Neural progenitor cell (in vitro differentiated cells): ENCODE data around the gene SPDYE3.

Experiments used
- EZH2 ChIP-seq: fragments of 200-600 bp; sonication (generic); IDR thresholded peaks from 2 replicates; pipeline ENCODE4 v1.6.1; 2017; ENCODE audit warnings: antibody characterized with exemption, mild to moderate bottlenecking, moderate library complexity
- EZH2phosphoT487 ChIP-seq: fragments of 200-600 bp; sonication (generic); IDR thresholded peaks from 2 replicates; pipeline ENCODE4 v1.6.1; 2017; ENCODE audit warnings: antibody characterized with exemption
- TF ChIP-seq, protein P1 (sequence below): fragments of 200-600 bp; sonication (generic); IDR thresholded peaks from 2 replicates; pipeline ENCODE4 v1.5.1; 2017; ENCODE audit warnings: antibody characterized with exemption, mild to moderate bottlenecking

DNA sequence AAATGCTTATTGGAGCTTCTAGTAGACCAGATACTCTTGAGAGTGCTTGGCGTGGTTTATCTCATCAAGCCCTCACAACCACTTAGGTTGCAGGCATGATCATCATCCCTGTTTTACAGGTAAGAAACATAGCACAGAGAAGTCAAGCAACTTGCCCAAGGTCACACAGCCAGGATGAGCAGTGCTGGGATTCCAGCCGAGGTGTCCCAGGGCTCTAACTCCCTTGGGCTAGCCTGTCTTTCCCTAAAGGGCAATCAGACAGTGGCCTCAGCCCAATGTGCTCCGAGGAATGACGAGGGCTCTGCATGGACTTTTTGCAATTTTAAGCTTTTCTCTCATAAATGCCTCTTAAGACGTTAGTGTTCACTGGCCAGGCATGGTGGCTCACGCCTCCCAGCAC lies 39.9 kb upstream of the SPDYE3 start:
- TF ChIP-seq, protein P1, sequence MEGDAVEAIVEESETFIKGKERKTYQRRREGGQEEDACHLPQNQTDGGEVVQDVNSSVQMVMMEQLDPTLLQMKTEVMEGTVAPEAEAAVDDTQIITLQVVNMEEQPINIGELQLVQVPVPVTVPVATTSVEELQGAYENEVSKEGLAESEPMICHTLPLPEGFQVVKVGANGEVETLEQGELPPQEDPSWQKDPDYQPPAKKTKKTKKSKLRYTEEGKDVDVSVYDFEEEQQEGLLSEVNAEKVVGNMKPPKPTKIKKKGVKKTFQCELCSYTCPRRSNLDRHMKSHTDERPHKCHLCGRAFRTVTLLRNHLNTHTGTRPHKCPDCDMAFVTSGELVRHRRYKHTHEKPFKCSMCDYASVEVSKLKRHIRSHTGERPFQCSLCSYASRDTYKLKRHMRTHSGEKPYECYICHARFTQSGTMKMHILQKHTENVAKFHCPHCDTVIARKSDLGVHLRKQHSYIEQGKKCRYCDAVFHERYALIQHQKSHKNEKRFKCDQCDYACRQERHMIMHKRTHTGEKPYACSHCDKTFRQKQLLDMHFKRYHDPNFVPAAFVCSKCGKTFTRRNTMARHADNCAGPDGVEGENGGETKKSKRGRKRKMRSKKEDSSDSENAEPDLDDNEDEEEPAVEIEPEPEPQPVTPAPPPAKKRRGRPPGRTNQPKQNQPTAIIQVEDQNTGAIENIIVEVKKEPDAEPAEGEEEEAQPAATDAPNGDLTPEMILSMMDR, result no peak
- TF ChIP-seq EZH2, result no peak
- TF ChIP-seq EZH2phosphoT487, result no peak
